Activated effector memory CD4-positive, alpha-beta T cell treated with anti-CD3 and anti-CD28 coated beads, Interleukin-2, amount 50 U/mL, for 16 hours (primary cell): ENCODE measurements around the gene ETHE1.

Source experiments
- DNase-seq: peaks from one replicate; pipeline ENCODE4 v3.0.0-alpha.2; 2020

Gene ETHE1

DNA sequence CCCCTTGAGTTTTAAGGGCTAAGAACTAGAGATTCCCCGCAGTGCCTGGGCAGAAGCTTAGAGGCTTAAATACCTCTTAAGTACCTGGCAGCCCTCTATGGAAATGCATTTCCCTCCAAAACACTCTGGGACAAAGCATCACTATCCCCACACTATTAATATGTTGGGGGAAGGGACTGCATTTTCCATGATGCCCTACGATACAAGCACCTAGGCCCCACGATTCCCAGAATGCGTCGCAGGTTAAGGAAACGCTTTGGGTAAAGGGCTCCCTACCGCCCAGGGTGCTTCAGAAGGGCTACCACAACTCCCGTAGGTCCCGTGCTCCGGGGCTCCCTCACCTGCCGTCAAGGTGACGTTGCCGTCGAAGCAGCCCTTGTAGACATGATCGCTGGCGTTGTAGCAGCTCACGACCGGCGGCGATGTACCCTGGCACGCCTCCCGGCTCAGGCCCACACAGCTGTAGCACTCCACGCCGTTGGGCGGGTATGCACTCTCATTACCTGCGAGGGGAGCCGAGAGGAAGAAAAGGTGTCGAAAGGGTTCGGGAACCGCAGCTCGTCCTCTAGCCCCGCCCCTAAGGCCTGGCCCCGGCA lies 64.1 kb downstream of the ETHE1 start:
- no peak for DNase-seq

- no peak for DNase-seq
These were observed 64.6 kb downstream of the ETHE1 start for GRCh38 chr19:43462383-43462782.

- no peak for DNase-seq
These were observed 65.7 kb downstream of the ETHE1 start for GRCh38 chr19:43461303-43461702.

DNA sequence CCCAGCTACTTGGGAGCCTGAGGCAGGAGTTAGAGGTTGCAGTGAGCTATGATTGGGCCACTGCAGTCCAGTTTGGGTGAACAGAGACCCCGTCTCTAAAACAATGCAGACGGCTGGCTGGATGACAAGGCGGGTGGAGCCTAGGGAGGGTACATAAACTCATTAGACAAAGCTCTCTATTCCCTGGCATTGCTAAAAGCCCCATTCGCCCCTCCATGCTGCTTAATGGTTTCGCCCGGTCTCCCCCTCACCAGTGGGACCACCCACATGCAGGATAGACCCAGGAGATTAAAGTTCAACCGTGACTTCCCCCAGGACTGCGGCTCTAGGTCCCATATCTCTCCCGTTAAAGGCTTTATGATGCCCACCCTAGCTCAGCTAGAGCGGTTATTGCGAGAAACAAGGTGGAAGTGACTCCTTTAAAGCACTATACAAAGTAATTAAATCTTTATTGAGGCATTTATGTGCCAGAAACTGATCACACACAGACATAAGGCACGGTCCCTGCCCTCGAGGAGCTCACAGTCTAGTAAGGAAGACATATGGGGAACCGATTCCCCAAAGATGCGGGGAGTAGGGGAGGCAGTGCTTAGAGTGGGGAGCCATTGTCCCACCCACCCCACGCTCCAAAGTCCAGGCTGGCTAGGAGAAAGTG lies 66.5 kb downstream of the ETHE1 start:
- no peak for DNase-seq

DNA sequence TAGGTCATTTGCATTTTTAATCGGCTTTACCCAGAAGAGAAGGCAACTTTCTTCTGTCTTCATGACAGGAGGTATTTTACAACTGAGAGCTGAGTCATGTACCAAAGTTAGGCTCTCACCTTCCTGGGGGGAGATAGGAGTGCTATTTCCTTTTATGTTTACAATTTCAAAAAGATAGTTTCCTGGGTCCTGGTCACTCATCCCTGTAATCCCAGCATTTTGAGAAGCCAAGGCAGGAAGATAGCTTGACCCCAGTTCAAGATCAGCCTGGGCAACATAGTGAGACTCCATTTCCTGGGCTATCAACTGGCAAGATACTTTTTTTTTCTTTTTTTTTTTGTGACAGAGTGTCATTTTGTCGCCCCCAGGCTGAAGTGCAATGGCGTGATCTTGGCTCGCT lies 69.2 kb downstream of the ETHE1 start:
- no peak for DNase-seq
